Loucy (cell line): ENCODE results near the gene SEMA5A.

Experiments used
- H2AFZ ChIP-seq: fragments of 200-600 bp; sonication (generic); 2 replicates; pipeline ENCODE4 v1.6.0; 2016; ENCODE audit warnings: antibody characterized with exemption, mild to moderate bottlenecking, low read length, moderate library complexity
- H3F3A ChIP-seq: fragments of 200-600 bp; 2 replicates; pipeline ENCODE4 v1.6.0; 2016; ENCODE audit warnings: antibody characterized with exemption, low read depth, mild to moderate bottlenecking
- H3K27me3 ChIP-seq: fragments of 200-600 bp; sonication (generic); 2 replicates; pipeline ENCODE4 v1.6.1; 2014; ENCODE audit warnings: low read length, mild to moderate bottlenecking; ENCODE audit not compliant: insufficient read depth, poor library complexity, severe bottlenecking
- H3K36me3 ChIP-seq: fragments of 200-600 bp; sonication (generic); 2 replicates; pipeline ENCODE4 v1.6.1; 2016; ENCODE audit warnings: low read length; ENCODE audit not compliant: insufficient read depth
- H3K4me1 ChIP-seq: fragments of 200-600 bp; sonication (generic); 2 replicates; pipeline ENCODE4 v1.5.1; 2014; ENCODE audit warnings: low read length, mild to moderate bottlenecking; ENCODE audit not compliant: insufficient read depth, poor library complexity, severe bottlenecking
- H3K4me2 ChIP-seq: fragments of 200-600 bp; sonication (generic); 2 replicates; pipeline ENCODE4 v1.6.0; 2014; ENCODE audit warnings: antibody characterized with exemption, low read length, low read depth, mild to moderate bottlenecking; ENCODE audit not compliant: poor library complexity, severe bottlenecking
- H3K4me3 ChIP-seq: fragments of 200-600 bp; sonication (generic); 2 replicates; pipeline ENCODE4 v1.5.1; 2014; ENCODE audit warnings: low read length, mild to moderate bottlenecking, mixed read lengths; ENCODE audit not compliant: poor library complexity, severe bottlenecking
- H3K79me2 ChIP-seq: fragments of 200-600 bp; sonication (generic); 2 replicates; pipeline ENCODE4 v1.6.1; 2014; ENCODE audit warnings: low read length; ENCODE audit not compliant: insufficient read depth
- H3K9ac ChIP-seq: fragments of 200-600 bp; sonication (generic); 2 replicates; pipeline ENCODE4 v1.6.0; 2014; ENCODE audit warnings: mild to moderate bottlenecking, low read depth, low read length, moderate library complexity; ENCODE audit not compliant: poor library complexity, severe bottlenecking
- H3K9me2 ChIP-seq: fragments of 200-600 bp; sonication (generic); replicated peaks from 2 replicates; pipeline ENCODE4 v1.6.1; 2016; ENCODE audit warnings: low read depth, low read length, mixed read lengths
- H3K9me3 ChIP-seq: fragments of 200-600 bp; sonication (generic); 2 replicates; pipeline ENCODE4 v1.6.1; 2014; ENCODE audit warnings: mild to moderate bottlenecking, antibody characterized with exemption, low read length, low read depth; ENCODE audit not compliant: insufficient read depth
- H4K20me1 ChIP-seq: fragments of 200-600 bp; sonication (generic); 2 replicates; pipeline ENCODE4 v1.6.0; 2014; ENCODE audit warnings: antibody characterized with exemption, low read length, mild to moderate bottlenecking; ENCODE audit not compliant: insufficient read depth, poor library complexity, severe bottlenecking
- EZH2phosphoT487 ChIP-seq: fragments of 200-600 bp; IDR thresholded peaks from 2 replicates; pipeline ENCODE4 v1.6.1; 2018; ENCODE audit warnings: antibody characterized with exemption, mild to moderate bottlenecking, moderate library complexity, borderline replicate concordance
- TF ChIP-seq, protein P1 (sequence below): fragments of 200-600 bp; sonication (generic); conservative IDR thresholded peaks from 2 replicates; pipeline ENCODE4 v1.5.1; 2014; ENCODE audit warnings: mild to moderate bottlenecking, antibody characterized with exemption, low read length

The SEMA5A gene

DNA sequence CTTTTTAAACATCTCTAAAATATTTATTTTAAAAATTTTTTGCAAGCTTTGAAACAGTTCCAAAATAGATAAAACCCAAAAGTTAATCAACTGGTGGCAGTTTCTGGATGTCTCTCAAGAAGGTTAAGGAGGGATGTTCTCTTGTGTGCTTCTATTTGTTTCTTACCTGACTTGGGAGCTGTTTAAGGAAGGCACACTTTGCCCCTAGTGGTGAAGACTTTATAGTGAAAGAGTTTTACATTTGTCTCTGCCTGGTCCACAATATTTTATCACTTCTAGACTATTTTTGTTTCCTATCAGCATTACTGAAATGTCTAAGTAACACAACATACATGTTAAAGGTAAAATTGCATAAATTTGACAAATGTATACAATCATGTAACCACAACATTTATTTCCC, 552.8 kb downstream of the SEMA5A start:
- Histone ChIP-seq H3K36me3 (no peaks in the 10 kb centered on the region), H3K4me3 (no peak overlapping the region)
- TF ChIP-seq EZH2phosphoT487, result no peak
- TF ChIP-seq, protein P1, sequence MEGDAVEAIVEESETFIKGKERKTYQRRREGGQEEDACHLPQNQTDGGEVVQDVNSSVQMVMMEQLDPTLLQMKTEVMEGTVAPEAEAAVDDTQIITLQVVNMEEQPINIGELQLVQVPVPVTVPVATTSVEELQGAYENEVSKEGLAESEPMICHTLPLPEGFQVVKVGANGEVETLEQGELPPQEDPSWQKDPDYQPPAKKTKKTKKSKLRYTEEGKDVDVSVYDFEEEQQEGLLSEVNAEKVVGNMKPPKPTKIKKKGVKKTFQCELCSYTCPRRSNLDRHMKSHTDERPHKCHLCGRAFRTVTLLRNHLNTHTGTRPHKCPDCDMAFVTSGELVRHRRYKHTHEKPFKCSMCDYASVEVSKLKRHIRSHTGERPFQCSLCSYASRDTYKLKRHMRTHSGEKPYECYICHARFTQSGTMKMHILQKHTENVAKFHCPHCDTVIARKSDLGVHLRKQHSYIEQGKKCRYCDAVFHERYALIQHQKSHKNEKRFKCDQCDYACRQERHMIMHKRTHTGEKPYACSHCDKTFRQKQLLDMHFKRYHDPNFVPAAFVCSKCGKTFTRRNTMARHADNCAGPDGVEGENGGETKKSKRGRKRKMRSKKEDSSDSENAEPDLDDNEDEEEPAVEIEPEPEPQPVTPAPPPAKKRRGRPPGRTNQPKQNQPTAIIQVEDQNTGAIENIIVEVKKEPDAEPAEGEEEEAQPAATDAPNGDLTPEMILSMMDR, result peak; percentile 68

More for the DNA sequence above, 552.8 kb downstream of the SEMA5A start:
- no peak overlapping the region for H2AFZ ChIP-seq
- H3K9ac ChIP-seq, result no peak overlapping the region
- H4K20me1 ChIP-seq, result no peaks in the 10 kb centered on the region
- H3F3A ChIP-seq, result no peaks in the 10 kb centered on the region
- no peaks in the 10 kb centered on the region for H3K9me3 ChIP-seq
- H3K4me1 ChIP-seq, result no peaks in the 10 kb centered on the region
- H3K9me2 ChIP-seq, result no peaks in the 10 kb centered on the region
- no peak overlapping the region for H3K4me2 ChIP-seq
- H3K79me2 ChIP-seq, result no peaks in the 10 kb centered on the region
- no peaks in the 10 kb centered on the region for H3K27me3 ChIP-seq
